Nephron progenitor cell (in vitro differentiated cells): Measurements from ENCODE around the gene KLF17.

ENCODE experiments used
- DNase-seq: peaks from one replicate; pipeline ENCODE4 v3.0.0; 2021
- H3K27ac Mint-ChIP-seq: 2 replicates; pipeline ENCODE4 v1.8.0; 2021; ENCODE audit warnings: mild to moderate bottlenecking, moderate library complexity, mixed read lengths
- H3K27me3 Mint-ChIP-seq: 2 replicates; pipeline ENCODE4 v1.8.0; 2021; ENCODE audit warnings: mild to moderate bottlenecking, low read depth, mixed read lengths; ENCODE audit not compliant: poor library complexity
- H3K36me3 Mint-ChIP-seq: 2 replicates; pipeline ENCODE4 v1.8.0; 2021; ENCODE audit warnings: low read depth, mixed read lengths
- H3K4me1 Mint-ChIP-seq: 2 replicates; pipeline ENCODE4 v1.8.0; 2021; ENCODE audit warnings: mixed read lengths
- H3K4me3 Mint-ChIP-seq: 2 replicates; pipeline ENCODE4 v1.8.0; 2021; ENCODE audit warnings: mild to moderate bottlenecking, moderate library complexity, mixed read lengths
- H3K9me3 Mint-ChIP-seq: 2 replicates; pipeline ENCODE4 v1.8.0; 2021; ENCODE audit warnings: mild to moderate bottlenecking, moderate library complexity, mixed read lengths
- TF ChIP-seq, protein P1 (sequence below): fragments of 200-600 bp; sonication (generic); IDR thresholded peaks from 2 replicates; pipeline ENCODE4 v1.5.0; 2021; ENCODE audit warnings: antibody characterized with exemption

Gene KLF17

DNA sequence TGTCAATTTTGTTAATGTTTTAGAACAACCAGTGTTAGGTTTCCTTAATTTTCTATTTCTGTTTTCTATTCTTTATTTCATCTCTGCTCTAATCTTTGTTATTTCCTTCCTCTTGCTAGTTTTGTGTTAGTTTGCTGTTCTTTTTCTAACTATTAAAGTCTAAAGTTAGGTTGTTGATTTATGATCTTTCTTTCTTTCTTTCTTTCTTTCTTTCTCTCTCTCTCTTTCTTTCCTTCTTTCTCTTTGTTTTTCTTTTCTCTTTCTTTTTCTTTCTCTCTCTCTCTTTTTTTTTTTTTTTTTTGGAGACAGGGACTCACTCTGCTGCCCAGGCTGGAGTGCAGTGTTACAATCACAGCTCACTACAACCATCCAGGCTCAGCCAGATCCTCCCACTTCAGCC is 40.2 kb downstream of the KLF17 start:
- Mint-ChIP-seq H3K4me3 (no peak overlapping the region), H3K36me3 (no peaks in the 10 kb centered on the region), H3K27me3 (no peaks in the 10 kb centered on the region), H3K4me1 (no peaks in the 10 kb centered on the region), H3K27ac (no peak overlapping the region), H3K9me3 (peaks cover 33% of the 10 kb centered on the region)
- DNase-seq = no peak
- TF ChIP-seq, protein P1, sequence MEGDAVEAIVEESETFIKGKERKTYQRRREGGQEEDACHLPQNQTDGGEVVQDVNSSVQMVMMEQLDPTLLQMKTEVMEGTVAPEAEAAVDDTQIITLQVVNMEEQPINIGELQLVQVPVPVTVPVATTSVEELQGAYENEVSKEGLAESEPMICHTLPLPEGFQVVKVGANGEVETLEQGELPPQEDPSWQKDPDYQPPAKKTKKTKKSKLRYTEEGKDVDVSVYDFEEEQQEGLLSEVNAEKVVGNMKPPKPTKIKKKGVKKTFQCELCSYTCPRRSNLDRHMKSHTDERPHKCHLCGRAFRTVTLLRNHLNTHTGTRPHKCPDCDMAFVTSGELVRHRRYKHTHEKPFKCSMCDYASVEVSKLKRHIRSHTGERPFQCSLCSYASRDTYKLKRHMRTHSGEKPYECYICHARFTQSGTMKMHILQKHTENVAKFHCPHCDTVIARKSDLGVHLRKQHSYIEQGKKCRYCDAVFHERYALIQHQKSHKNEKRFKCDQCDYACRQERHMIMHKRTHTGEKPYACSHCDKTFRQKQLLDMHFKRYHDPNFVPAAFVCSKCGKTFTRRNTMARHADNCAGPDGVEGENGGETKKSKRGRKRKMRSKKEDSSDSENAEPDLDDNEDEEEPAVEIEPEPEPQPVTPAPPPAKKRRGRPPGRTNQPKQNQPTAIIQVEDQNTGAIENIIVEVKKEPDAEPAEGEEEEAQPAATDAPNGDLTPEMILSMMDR = no peak

DNA sequence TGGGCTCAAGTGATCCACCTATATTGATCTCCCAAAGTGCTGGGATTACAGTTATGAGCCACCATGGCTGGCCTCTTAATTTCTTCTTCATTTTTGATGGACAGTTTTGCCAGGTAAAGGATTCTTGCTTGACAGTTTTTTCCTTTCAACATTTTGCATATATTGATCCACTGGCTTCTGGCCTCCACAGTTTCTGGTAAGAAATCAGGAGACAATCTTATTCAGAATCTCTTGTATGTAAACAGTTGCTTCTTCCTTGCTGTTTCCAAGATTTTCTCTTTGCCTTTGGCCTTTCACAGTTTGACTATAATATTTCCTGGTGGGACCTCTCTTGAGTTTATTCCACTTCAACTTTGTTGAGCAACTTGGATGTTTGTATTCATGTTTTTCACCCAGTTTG is 42.9 kb downstream of the KLF17 start:
- no peak overlapping the region for H3K4me3 Mint-ChIP-seq
- H3K27me3 Mint-ChIP-seq = no peaks in the 10 kb centered on the region
- H3K27ac Mint-ChIP-seq = no peak overlapping the region
- no peaks in the 10 kb centered on the region for H3K4me1 Mint-ChIP-seq
- TF ChIP-seq, protein P1 = no peak
- no peaks in the 10 kb centered on the region for H3K36me3 Mint-ChIP-seq
- DNase-seq = no peak
- H3K9me3 Mint-ChIP-seq = peaks cover 44% of the 10 kb centered on the region

DNA sequence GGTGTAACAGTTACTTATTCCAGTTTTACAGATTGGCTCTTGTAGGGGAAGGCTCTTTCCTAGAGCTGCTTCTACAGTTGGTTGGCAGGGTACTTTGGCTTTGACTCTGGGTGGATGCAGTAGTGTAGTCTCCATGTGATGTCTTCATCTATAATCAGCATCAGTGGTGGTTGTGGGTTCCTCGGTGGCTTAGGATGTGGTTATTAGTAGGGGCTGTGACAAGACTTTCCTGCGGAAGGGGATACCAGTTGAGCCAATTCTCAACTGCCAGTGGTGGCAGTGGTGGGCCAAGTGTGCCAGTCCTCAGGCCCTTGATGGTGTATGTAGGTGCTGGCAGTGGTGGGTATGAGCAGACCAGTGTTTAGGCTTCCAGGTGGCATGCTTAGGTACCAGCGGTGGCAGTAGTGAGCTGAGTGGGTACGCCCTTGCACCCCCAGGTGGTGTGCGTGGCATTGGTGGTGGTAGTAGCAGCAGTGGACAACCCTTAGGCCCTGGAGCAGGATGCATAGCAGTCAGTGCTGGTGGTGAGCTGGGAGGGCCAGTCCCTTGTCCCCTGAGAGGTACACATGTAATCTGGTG is 50.0 kb downstream of the KLF17 start:
- H3K27ac Mint-ChIP-seq = no peak overlapping the region
- H3K4me1 Mint-ChIP-seq = no peaks in the 10 kb centered on the region
- H3K36me3 Mint-ChIP-seq = peaks cover 1% of the 10 kb centered on the region
- DNase-seq = no peak
- peaks cover 13% of the 10 kb centered on the region for H3K27me3 Mint-ChIP-seq
- peaks cover 47% of the 10 kb centered on the region for H3K9me3 Mint-ChIP-seq
- TF ChIP-seq, protein P1 = no peak
- H3K4me3 Mint-ChIP-seq = no peak overlapping the region

DNA sequence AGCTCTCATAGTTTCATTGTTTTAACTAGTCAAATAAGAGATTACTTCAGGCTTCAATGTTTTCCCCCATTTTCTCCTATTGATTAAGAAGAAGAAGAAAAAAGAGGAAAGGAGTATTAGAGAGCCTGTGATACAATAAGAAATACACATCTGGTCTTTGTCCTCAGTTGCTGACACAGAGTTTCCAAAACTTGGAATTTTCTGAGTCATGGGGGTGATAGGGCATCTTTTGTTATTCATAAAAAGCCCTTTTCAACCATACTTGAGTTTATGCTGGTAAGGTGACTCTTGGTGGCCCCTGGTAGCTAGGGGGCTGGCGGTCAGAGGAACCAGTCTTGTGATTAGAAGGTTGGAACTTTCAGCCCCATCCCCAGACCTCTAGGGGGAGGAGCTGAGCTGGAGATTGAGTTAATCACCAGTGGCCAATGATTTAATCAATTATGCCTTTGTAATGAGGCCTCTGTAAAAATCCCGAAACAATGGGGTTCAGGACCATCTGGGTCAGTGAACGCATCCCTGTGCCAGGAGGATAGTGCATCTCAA is 51.7 kb downstream of the KLF17 start:
- H3K27me3 Mint-ChIP-seq = peaks cover 13% of the 10 kb centered on the region
- H3K4me3 Mint-ChIP-seq = no peak overlapping the region
- TF ChIP-seq, protein P1 = no peak

DNA sequence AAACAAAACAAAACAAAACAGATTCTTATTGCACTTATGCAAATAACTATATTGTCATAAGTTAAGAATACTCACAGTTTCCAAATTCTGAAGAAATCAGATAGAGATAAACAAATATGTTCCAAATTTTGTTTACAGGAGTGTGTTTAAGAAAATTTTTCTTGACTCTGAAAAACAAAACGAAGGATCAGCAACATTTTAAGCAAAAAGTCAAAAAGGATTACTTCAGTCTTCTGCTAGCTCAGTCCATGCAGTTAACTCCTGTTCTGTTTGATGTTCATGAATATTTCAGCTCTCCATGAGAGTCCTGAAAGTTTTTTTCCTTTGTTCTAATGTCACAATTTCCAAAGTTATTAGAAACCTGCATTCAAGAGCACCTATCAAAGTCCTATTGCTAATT is 56.0 kb downstream of the KLF17 start:
- no peak overlapping the region for H3K4me3 Mint-ChIP-seq
- H3K4me1 Mint-ChIP-seq = no peaks in the 10 kb centered on the region
- peaks cover 11% of the 10 kb centered on the region for H3K27me3 Mint-ChIP-seq
- no peak for DNase-seq
- H3K9me3 Mint-ChIP-seq = peaks cover 57% of the 10 kb centered on the region
- peaks cover 5% of the 10 kb centered on the region for H3K36me3 Mint-ChIP-seq
- TF ChIP-seq, protein P1 = no peak
- H3K27ac Mint-ChIP-seq = no peak overlapping the region

More for the DNA sequence above, 51.7 kb downstream of the KLF17 start:
- Mint-ChIP-seq H3K36me3 (peaks cover 5% of the 10 kb centered on the region), H3K27ac (no peak overlapping the region), H3K4me1 (no peaks in the 10 kb centered on the region), H3K9me3 (peaks cover 53% of the 10 kb centered on the region)
- DNase-seq = no peak
